GM19240 (cell line): Measurements from ENCODE around the gene PPFIBP1.
"Not testable (repeated sequence)": the region's sequence is repeated elsewhere in the genome, so short reads cannot be mapped to it uniquely, and the experiment has no call there.

Source experiments
- DNase-seq: peaks from one replicate; pipeline ENCODE4 v3.0.0; 2011; ENCODE audit warnings: low spot score; ENCODE audit not compliant: insufficient read length

Gene PPFIBP1

DNA sequence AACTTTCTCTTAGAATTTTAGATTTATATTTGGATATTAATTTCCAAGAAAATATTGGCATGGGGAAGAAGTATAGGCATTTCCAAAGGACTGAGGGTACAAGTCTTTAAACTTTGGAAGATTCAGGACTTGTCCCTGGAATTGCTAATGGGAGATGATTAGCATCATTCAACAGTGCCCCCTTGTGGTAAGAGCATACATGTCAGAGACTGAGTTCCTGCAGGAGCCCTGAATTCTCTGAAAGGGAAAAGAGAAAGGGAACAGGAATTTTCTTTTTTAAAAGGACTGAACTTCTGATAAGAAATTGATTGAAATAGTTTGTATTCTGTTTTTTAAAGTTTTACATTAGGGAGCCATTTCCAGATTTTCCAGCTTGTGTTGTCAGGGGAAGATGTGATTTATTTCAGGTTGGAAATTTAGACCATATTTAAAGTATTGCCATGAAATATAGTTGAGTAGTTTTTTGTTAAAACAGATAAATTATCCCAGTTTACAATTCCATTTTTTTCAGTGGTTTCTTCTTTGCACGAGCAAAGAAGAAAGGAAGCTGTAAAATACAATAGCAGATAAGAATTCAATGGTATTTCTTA, 128.3 kb downstream of the PPFIBP1 start:
- peak; percentile 2 for DNase-seq

DNA sequence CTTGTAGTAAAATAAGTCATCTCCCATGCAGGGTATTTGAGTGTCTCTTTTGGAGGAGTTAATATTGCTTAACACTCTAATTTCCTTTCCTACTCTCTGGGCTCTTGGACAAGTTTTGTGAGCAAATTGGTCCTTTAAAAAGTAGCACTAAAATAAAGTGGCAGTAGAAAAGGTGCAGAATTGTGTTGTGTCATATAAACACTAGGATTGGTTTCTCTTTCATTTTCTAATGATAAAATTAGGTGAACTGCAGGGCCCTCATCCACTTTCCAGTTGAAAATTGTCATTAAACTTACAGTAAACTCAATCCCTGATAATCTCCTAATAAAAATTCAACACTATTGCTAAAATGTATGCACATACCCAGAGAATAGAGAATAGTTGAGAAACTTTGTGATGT, 129.7 kb downstream of the PPFIBP1 start:
- no peak for DNase-seq

DNA sequence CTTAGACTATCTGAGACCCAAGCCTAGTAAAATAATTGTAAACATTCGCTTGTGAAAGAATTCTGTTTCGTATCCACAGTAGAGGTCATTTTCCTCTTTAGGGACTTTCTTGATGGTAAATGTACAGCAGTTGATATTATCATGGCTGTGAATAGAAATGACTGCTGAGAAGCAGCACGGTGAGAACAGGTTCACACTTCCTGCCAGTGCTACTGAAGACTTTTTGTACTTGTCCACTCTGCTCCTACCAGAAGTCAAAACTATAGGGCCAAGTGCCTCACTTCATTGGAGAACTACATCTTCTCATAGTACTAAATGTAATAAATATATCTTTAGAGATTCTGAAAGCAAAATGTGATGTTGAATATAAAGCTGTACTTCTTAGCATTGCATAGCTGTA, 131.5 kb downstream of the PPFIBP1 start:
- DNase-seq, result not testable (repeated sequence)

DNA sequence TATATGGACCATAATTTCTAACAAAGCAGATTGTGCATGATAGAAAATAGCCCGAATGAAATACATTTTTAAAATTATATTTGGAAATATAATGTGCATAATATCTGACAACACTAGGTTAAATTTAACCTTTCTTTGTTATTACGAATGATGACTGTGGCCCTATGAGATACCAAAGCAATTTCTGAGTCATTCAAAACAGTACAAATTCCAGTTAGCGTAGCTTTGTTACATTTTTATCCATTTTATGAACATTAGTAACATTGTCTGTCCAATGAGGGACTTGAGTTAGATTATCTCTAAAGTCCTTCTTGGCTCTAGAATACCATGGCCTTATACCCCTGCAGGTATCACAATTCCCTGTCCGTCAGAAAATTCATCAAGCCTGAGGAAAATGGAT, 133.3 kb downstream of the PPFIBP1 start:
- no peak for DNase-seq

DNA sequence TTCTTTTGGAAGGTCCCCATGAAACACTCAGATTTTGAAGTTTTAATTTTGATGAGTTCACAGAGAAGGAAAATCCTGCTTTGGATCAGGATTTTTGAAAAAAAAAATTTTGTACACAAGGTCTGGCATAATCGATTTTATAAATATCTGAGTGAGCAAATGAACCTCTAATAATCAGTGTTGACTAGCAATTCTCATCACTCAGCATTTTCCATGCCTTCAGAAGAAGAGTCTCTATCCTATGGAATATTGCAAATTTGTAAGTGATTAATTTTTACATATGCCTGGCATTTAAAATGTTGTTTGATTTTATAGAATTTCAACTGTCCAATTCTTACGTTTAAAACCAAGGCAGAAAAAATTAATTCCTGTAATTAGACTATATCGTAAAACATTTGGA, 141.7 kb downstream of the PPFIBP1 start:
- no peak for DNase-seq

DNA sequence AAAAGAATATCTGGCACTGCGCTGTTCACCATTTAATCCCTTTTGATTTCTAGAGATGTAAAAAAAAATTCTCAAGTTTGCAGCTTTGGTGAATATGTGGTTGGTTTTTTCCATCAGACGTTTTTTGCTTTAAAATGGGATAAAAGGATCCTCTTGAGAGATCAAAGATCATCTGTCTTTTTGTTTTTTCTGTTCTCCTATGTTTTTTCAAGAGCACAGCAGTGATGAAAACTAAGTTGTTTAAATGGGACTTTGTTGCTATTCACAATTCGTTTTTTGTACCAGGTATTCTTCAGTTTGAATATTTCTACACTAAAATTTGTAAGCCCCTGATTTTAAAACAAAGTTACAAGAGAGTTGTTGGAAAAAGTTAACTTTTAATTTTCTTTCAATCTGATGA, 142.5 kb downstream of the PPFIBP1 start:
- DNase-seq, result no peak

DNA sequence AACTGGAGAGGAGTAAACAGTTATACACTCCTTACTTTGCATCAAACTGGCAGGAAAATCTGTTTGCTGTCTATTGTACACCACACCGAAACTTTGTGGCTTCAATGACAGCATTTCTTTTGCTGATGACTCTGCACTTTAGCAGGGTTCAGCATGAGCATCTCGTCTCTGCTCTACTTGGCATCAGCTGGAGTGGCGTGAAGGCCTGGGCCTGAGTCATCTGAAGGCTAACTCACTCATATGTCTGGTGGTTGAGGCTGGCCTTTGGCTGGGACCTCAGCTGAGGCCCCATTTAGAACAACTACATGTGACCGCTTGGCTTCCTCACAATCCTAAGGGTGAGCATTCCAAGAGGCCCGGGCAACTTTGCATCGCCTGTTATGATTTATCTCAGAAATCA, 143.5 kb downstream of the PPFIBP1 start:
- no peak for DNase-seq

DNA sequence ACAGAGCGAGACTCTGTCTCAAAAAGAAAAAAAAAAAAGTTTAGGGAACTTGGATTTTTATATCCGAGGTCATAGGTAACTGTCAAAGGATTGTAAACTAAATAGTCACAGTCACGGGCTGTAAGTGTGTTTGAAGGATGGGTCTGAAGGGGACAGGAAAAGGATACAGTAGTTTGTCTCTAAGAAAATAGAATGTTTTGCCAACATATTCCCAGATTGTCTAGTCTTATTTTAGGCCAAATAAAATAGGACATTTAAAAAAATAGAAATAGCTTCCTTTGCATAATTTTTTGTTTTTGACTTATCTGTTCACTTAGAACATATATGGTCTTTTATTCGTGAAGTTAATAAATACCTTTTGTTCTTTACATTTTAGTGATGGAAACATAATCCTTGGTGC, 148.0 kb downstream of the PPFIBP1 start:
- no peak for DNase-seq

DNA sequence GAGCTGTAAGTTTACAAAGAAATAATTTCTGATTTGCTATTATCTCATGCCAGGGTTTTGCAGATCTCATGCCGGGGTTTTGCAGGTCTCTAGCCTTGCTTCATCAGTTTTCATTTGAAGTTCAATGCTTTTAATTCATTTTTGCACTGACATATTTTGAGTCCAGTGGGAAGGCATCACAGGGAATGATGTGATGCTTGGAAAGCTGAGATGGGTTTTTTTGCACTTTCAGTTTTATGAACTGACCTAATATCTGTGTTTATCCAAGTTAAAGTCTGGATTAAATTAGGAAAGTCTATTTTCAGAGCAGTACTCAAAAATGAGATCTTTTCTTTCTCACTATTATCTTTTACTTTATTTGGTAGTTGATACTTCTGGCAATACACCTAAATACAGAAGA, 148.6 kb downstream of the PPFIBP1 start:
- no peak for DNase-seq

DNA sequence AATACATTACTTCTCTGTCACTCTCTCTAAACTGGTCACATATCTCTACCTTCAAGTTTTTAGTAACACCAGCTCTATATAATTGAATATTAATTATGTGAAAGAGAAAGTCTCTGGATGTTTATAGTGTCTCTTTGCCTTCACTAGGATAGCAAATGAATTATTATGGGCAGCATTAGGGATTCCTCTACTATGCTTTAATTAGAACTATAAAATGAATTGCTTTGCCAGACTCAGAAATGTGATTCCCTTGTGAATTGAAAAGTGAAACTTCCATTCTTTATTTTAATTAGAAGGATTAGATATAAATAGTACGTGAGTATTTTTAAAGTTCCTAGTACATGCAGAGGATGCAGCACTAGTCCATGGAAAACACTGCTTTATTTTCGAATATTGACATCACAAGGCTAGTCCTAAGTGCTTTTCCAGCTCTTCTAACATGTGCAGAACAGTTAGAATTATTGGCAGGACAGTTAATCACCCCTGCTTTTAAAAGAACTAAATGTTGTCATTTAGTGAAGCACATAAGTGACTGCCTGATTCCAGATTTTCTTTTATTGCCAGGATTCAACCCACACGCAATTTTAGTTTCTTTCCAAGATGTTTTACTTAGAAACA, 149.2 kb downstream of the PPFIBP1 start:
- DNase-seq, result no peak

DNA sequence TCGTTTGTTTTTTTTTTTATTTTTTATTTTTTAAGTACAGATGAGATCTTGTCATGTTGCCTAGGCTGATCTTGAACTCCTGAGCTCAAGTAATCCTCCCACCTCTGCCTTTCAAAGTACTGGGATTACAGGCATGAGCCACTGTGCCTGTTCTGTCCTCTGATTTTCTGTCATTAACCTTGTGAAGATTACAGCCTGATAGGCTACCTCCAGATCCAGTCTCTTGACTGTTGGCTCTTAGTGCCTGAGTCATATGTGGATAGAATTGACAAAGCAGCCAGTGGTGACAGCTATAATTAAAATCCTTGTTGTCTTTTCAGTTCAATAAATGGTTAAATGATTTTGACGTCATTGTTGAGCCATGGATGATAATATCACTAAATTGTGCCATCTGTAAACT, 151.0 kb downstream of the PPFIBP1 start:
- no peak for DNase-seq

DNA sequence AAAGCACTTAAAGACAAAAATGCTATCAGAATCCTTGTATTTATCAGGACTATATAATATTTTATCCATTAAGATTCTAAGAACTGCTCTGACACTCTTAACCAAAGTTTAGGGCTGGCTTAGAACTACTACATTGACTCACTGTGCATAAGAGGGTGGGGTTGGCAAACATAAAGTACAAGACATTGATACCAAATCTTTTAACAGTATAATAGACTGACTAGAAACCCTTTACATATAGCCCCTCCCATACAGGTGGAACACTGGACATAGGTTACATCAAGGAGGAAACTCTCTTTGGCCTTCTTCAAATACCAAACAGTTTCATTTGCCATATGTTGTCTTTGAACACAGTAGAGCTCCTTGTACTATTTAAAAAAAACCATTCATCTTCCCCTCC, 156.6 kb downstream of the PPFIBP1 start:
- no peak for DNase-seq

DNA sequence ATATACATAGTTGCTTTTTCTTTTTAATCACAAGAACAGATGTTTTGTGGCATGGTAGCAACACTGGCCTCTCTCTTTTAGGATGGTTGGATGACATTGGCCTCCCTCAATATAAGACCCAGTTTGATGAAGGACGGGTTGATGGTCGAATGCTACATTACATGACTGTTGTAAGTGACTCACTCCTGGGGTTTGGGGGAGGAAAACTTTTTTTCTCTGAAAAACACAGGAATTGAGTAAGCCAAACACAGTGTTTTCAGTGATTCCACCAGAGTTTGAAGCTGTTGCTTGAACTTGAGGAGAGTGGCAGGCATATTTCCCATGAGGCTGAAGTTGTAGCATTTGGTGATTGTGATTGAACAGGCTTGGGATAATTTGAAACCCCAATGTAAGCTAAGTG, 158.5 kb downstream of the PPFIBP1 start:
- DNase-seq, result no peak

DNA sequence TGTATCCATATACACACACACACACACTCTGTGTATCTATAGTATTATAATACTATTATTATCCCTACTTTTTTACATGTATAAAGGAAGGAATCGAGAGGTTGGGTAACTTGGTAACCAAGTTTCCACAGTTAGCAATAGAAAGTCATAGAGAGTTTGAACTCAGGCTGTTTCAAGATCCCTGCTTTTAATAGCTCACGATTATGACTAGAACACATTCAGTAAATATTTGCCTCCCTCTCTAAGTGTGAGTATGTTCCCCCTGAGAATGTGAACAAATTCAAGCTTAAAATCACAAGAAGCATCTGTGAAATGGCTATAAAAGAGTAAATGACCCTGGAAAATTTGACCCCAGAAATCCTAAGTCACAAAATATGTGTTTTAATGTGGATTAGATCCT, 161.3 kb downstream of the PPFIBP1 start:
- DNase-seq, result no peak

DNA sequence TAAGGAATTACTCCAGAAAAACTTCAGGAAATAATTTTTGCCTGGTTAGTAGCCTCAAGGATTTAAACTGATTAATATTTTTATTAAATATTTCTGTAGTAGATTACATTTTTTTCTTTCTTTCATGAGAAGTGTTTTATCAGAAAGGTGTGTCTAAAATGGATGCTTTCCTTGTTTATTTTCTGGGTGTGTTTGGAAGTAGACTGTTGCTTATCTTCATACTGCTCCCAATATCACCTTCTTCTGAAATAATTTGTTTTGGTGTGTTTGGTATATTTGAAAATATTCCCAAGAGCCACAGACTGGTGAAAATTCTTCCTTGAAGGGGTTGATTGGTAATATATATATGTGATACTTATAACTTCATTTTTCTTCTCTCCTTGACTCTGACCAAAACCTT, 162.1 kb downstream of the PPFIBP1 start:
- no peak for DNase-seq

DNA sequence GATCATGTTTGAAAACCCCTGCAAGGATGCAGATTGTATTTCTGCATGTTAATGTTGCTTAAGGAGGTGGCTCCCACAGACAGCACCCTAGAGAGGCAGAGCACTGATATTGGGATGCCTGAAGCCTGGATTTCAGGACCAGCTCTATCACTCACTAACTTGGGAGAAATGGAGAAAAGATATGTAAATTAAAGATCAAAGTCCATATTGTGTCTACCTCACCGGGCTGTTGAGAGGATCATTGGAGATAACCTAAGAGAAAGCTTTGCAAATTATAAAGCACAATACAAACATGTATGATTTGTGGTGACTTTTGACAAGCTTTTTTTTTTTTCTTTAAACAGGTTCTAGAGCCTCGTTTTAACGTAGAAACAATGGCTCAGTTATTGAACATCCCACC, 164.7 kb downstream of the PPFIBP1 start:
- no peak for DNase-seq

DNA sequence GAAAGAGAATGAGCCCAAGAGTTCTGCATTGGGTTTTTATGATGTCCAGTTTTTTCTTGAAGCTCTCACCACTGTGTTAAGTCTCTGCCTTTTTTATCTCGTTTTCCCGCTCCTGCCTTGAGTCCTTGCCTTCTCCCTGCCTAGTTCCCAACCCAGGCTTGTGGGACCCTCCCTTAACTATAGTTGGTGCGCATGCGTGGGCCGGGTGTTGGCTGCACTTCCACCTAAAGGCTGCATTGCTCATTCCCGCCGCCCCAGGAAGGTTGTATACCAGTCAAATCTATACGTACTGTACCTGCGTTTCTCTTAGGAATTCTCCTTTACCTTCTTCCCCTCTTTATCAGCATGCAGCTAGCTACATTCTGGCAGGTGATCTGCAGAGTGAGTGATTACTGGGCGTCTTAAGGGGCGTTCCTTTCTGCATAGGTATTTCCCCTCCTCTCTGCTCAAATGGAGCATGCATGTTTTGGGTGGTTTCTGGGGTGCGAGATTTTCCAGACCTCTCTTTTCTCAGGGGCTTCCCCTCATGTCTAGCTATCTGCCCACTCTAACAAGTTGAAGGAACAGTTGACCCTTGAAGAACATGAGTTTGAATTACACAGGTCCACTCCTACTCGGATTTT, 165.7 kb downstream of the PPFIBP1 start:
- DNase-seq, result no peak

DNA sequence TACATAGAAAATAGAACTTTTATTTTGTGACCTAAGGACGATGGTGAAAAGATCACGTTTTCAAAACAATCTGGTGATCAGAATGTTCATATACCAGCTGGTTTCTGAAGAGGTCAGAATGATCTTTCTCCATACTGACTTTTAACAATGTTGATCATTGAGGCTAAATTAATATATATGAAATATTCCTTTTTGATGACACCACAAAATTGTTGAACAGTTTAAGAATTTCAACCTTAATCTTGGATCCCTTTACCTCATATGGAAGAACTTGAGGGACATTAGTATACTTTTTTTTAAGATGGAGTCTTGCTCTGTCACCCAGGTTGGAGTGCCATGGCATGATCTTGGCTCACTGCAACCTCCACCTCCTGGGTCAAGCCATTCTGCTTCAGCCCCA, 169.4 kb downstream of the PPFIBP1 start:
- no peak for DNase-seq

DNA sequence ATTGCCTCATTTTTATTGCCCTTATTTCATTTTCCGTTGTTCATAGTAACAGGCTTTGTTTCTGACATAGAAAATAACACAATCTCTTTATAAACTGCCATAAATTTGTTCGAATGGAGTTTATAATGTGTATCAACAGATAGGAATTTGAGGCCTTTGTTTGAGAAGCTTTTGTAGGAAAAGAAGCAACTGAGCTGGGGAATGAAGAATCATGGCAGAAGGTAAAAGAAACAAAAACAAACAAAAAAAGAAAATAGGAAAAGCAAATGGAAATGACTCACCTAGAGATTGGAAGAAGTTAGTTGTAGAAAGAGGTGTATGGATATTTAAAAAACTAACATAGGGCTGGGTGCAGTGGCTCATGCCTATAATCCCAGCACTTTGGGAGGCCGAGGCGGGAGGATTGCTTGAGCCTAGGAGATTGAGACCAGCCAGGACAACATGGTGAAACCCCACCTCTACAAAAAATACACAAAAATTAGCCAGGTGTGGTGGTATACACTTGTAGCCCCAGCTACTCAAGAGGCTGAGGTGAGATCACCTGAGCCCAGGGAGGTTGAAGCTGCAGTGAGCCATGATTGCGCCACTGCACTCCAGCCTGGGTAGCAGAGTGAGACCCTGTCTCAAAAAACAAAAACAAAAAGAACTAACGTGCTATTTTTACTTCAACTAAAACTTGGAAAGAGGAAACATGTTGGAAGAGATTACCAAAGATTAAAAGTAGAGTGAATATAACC, 171.7 kb downstream of the PPFIBP1 start:
- no peak for DNase-seq

DNA sequence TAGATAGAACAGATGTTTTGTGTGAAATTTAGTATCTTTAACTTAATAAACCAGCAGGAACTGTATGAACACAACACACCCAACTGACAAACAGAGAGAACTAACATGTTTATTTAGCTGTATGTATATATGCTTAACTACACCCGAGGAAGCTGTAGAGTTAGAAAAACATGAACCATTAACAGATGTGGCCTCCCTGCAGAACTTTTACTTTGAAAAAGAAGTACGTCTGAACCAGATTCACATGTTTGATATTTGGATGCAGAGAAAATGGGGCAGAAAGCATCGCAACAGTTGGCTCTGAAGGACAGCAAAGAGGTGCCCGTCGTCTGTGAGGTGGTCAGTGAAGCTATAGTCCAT, 172.3 kb downstream of the PPFIBP1 start, which contains the start of gene REP15:
Gene REP15 (plus strand): TSS at position 155 of the 360 bp plus-strand sequence. CDS start 116 bp downstream, at position 271.
- no peak for DNase-seq

DNA sequence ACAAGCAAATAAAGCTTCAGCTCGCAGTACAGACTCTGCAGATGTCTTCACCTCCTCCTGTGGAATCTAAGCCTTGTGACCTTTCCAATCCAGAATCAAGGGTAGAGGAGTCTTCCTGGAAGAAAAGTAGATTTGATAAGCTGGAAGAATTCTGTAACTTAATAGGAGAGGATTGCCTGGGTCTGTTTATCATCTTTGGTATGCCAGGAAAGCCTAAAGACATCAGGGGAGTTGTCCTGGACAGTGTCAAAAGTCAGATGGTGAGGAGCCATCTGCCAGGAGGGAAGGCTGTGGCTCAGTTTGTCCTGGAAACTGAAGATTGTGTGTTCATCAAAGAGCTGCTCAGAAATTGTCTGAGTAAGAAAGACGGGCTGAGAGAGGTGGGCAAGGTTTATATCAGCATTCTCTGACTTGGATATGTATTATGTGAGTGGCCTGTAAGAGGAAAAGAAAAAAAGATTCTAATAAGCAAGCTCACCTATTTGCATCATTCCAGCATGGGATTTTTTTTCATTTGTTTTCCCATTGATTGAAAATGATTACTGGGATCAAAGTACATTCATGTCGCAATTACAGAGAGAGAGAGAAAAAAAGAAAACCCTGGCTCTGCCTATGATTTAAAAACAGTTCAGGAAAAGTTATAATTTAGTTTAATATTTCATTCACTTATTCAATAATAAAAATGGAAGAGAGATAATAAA, 173.0 kb downstream of the PPFIBP1 start:
- DNase-seq, result no peak
